ENCODE data around the gene CRISP2.
"Not testable (repeated sequence)": the region's sequence is repeated elsewhere in the genome, so short reads cannot be mapped to it uniquely, and the experiment has no call there.

CRISP2 gene

GRCh38 chr6:49676671-49677281 lies 36.6 kb downstream of the CRISP2 start:
- Histone ChIP-seq H3K27me3 (ENCODE audit: insufficient read depth, insufficient read length) (no peaks in the 10 kb centered on the region), H3K4me3 (ENCODE audit: insufficient read length, low read depth) (no peak overlapping the region), H3K4me1 (ENCODE audit: insufficient read depth, insufficient read length) (no peaks in the 10 kb centered on the region), H3K9me3 (ENCODE audit: insufficient read depth, low read length) (no peaks in the 10 kb centered on the region), H3K9ac (ENCODE audit: insufficient read length, low read depth) (no peak overlapping the region), H3K36me3 (ENCODE audit: insufficient read depth, insufficient read length, low read length) (no peaks in the 10 kb centered on the region)
- no peak for TF ChIP-seq YY1 (IDR thresholded peaks at IDR 0.05; ENCODE audit: insufficient read depth, insufficient read length)
- TF ChIP-seq ZNF274 (IDR thresholded peaks at IDR 0.05; ENCODE audit: low read depth, low read length) = no peak
- TF ChIP-seq SUZ12 (IDR thresholded peaks at IDR 0.05; ENCODE audit: extremely low read depth, insufficient read depth, insufficient read length) = no peak
- no peak for DNase-seq (ENCODE audit: low read depth, low spot score)

DNA sequence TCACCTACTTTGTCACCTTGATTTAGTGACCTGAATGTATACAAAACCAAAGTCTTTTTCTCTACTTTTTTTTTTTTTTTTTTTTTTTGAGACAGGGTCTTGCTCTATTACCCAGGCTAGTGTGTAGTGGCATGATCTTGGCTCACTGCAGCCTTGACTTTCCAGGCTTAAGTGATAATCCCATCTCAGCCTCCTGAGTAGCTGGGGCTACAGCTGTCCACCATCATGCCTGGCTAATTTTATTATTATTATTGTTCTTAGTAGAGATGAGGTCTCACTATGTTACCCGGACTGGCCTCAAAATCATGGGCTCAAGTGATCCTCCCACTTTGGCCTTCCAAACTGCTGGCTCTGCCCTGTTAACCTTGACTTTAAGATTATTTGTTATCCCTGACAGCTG lies 37.5 kb downstream of the CRISP2 start:
- no peaks in the 10 kb centered on the region for H3K4me1 ChIP-seq (ENCODE audit: insufficient read depth, insufficient read length)
- no peak overlapping the region for H3K9ac ChIP-seq (ENCODE audit: insufficient read length, low read depth)
- H3K36me3 ChIP-seq (ENCODE audit: insufficient read depth, insufficient read length, low read length) = no peaks in the 10 kb centered on the region
- DNase-seq (ENCODE audit: low read depth, low spot score) = no peak
- no peak overlapping the region for H3K4me3 ChIP-seq (ENCODE audit: insufficient read length, low read depth)
- TF ChIP-seq ZNF274 (IDR thresholded peaks at IDR 0.05; ENCODE audit: low read depth, low read length) (no peak), YY1 (IDR thresholded peaks at IDR 0.05; ENCODE audit: insufficient read depth, insufficient read length) (no peak), SUZ12 (IDR thresholded peaks at IDR 0.05; ENCODE audit: extremely low read depth, insufficient read depth, insufficient read length) (no peak)
- no peaks in the 10 kb centered on the region for H3K9me3 ChIP-seq (ENCODE audit: insufficient read depth, low read length)
- H3K27me3 ChIP-seq (ENCODE audit: insufficient read depth, insufficient read length) = no peaks in the 10 kb centered on the region

GRCh38 chr6:49668083-49668511 lies 45.2 kb downstream of the CRISP2 start:
- TF ChIP-seq ZNF274 (IDR thresholded peaks at IDR 0.05; ENCODE audit: low read depth, low read length) (no peak), SUZ12 (IDR thresholded peaks at IDR 0.05; ENCODE audit: extremely low read depth, insufficient read depth, insufficient read length) (no peak), YY1 (IDR thresholded peaks at IDR 0.05; ENCODE audit: insufficient read depth, insufficient read length) (no peak)
- H3K27me3 ChIP-seq (ENCODE audit: insufficient read depth, insufficient read length) = no peaks in the 10 kb centered on the region
- no peak overlapping the region for H3K9ac ChIP-seq (ENCODE audit: insufficient read length, low read depth)
- no peak overlapping the region for H3K4me3 ChIP-seq (ENCODE audit: insufficient read length, low read depth)
- no peaks in the 10 kb centered on the region for H3K9me3 ChIP-seq (ENCODE audit: insufficient read depth, low read length)
- DNase-seq (ENCODE audit: low read depth, low spot score) = no peak
- H3K4me1 ChIP-seq (ENCODE audit: insufficient read depth, insufficient read length) = no peaks in the 10 kb centered on the region
- H3K36me3 ChIP-seq (ENCODE audit: insufficient read depth, insufficient read length, low read length) = no peaks in the 10 kb centered on the region

DNA sequence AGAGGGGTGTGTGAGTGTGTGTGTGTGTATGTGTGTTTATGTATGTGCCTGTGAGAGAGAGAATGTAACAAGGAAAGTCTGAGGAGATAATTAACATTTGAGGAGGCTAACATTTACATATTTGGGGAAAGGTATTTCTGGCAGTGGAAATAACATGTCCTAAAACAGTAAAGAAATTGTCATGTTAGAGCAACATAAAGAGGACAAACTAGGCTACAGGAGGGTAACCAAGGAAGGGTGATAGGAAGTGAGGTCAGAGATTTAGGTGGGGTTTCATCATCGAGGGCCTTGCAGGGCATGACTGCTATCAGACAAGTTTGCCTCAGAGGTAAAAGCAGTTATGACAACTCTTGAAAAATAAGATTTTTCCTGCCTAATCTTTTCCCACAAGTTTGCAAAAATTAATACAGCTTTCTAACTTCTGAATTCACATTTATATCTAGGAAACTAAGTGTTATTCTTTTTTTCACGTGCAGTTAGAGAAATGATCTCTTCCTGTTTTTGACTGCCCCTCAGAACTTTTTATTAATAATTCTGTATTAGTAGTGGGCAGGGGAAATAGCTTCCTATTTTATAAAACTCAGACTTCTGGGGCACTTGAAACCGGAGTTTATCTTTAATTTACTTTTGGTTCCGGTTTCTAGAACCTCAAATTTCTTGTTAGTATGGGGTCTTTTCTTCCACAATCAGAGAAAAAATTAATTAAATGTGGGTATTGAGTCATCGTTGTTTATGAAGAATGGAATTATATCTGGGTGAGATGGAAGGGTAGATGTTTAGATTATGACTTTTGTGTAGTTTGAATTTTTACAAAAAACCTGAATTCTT lies 46.2 kb downstream of the CRISP2 start:
- Histone ChIP-seq H3K9me3 (ENCODE audit: insufficient read depth, low read length) (no peaks in the 10 kb centered on the region), H3K36me3 (ENCODE audit: insufficient read depth, insufficient read length, low read length) (no peaks in the 10 kb centered on the region), H3K9ac (ENCODE audit: insufficient read length, low read depth) (no peak overlapping the region), H3K4me1 (ENCODE audit: insufficient read depth, insufficient read length) (no peaks in the 10 kb centered on the region), H3K27me3 (ENCODE audit: insufficient read depth, insufficient read length) (no peaks in the 10 kb centered on the region), H3K4me3 (ENCODE audit: insufficient read length, low read depth) (no peak overlapping the region)
- TF ChIP-seq YY1 (IDR thresholded peaks at IDR 0.05; ENCODE audit: insufficient read depth, insufficient read length) = no peak
- TF ChIP-seq ZNF274 (IDR thresholded peaks at IDR 0.05; ENCODE audit: low read depth, low read length) = no peak
- no peak for DNase-seq (ENCODE audit: low read depth, low spot score)

- Histone ChIP-seq H3K36me3 (ENCODE audit: insufficient read depth, insufficient read length, low read length) (no peaks in the 10 kb centered on the region), H3K4me3 (ENCODE audit: insufficient read length, low read depth) (no peak overlapping the region), H3K9ac (ENCODE audit: insufficient read length, low read depth) (no peak overlapping the region), H3K4me1 (ENCODE audit: insufficient read depth, insufficient read length) (no peaks in the 10 kb centered on the region), H3K27me3 (ENCODE audit: insufficient read depth, insufficient read length) (no peaks in the 10 kb centered on the region), H3K9me3 (ENCODE audit: insufficient read depth, low read length) (no peaks in the 10 kb centered on the region)
- no peak for TF ChIP-seq ZNF274 (IDR thresholded peaks at IDR 0.05; ENCODE audit: low read depth, low read length)
- no peak for TF ChIP-seq SUZ12 (IDR thresholded peaks at IDR 0.05; ENCODE audit: extremely low read depth, insufficient read depth, insufficient read length)
- TF ChIP-seq YY1 (IDR thresholded peaks at IDR 0.05; ENCODE audit: insufficient read depth, insufficient read length) = no peak
- DNase-seq (ENCODE audit: low read depth, low spot score) = no peak
These were observed 46.9 kb downstream of the CRISP2 start for GRCh38 chr6:49666480-49666879.

GRCh38 chr6:49664817-49665216 lies 48.5 kb downstream of the CRISP2 start:
- no peak for DNase-seq (ENCODE audit: low read depth, low spot score)
- H3K4me3 ChIP-seq (ENCODE audit: insufficient read length, low read depth) = no peak overlapping the region
- H3K36me3 ChIP-seq (ENCODE audit: insufficient read depth, insufficient read length, low read length) = no peaks in the 10 kb centered on the region
- H3K9ac ChIP-seq (ENCODE audit: insufficient read length, low read depth) = no peak overlapping the region
- H3K4me1 ChIP-seq (ENCODE audit: insufficient read depth, insufficient read length) = no peaks in the 10 kb centered on the region
- no peaks in the 10 kb centered on the region for H3K27me3 ChIP-seq (ENCODE audit: insufficient read depth, insufficient read length)
- no peaks in the 10 kb centered on the region for H3K9me3 ChIP-seq (ENCODE audit: insufficient read depth, low read length)
- TF ChIP-seq YY1 (IDR thresholded peaks at IDR 0.05; ENCODE audit: insufficient read depth, insufficient read length) = no peak
- no peak for TF ChIP-seq ZNF274 (IDR thresholded peaks at IDR 0.05; ENCODE audit: low read depth, low read length)
- no peak for TF ChIP-seq SUZ12 (IDR thresholded peaks at IDR 0.05; ENCODE audit: extremely low read depth, insufficient read depth, insufficient read length)

GRCh38 chr6:49664054-49664453 lies 49.3 kb downstream of the CRISP2 start:
- not testable (repeated sequence) for H3K9me3 ChIP-seq (ENCODE audit: insufficient read depth, low read length); H3K4me1 ChIP-seq (ENCODE audit: insufficient read depth, insufficient read length); H3K9ac ChIP-seq (ENCODE audit: insufficient read length, low read depth); DNase-seq (ENCODE audit: low read depth, low spot score); H3K36me3 ChIP-seq (ENCODE audit: insufficient read depth, insufficient read length, low read length); H3K27me3 ChIP-seq (ENCODE audit: insufficient read depth, insufficient read length); H3K4me3 ChIP-seq (ENCODE audit: insufficient read length, low read depth)

Data from NT2/D1 (cell line).